Measurements from ENCODE around the gene MTHFD1L.

DNA sequence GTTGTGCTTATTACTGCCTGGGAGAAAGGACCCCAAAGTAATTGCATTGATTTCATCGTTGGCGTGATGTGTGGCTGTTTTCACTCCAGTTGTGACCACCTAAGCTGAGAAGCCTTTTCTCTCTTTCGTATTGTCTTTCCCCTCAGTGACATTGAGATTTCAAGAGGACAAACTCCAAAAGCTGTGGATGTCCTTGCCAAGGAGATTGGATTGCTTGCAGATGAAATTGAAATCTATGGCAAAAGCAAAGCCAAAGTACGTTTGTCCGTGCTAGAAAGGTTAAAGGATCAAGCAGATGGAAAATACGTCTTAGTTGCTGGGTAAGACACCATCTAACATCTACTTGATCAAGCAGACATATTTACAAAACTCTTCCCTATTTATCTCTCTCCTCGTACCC, 60.5 kb downstream of the MTHFD1L start:
- TF ChIP-seq, protein P1, sequence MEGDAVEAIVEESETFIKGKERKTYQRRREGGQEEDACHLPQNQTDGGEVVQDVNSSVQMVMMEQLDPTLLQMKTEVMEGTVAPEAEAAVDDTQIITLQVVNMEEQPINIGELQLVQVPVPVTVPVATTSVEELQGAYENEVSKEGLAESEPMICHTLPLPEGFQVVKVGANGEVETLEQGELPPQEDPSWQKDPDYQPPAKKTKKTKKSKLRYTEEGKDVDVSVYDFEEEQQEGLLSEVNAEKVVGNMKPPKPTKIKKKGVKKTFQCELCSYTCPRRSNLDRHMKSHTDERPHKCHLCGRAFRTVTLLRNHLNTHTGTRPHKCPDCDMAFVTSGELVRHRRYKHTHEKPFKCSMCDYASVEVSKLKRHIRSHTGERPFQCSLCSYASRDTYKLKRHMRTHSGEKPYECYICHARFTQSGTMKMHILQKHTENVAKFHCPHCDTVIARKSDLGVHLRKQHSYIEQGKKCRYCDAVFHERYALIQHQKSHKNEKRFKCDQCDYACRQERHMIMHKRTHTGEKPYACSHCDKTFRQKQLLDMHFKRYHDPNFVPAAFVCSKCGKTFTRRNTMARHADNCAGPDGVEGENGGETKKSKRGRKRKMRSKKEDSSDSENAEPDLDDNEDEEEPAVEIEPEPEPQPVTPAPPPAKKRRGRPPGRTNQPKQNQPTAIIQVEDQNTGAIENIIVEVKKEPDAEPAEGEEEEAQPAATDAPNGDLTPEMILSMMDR (IDR thresholded peaks at IDR 0.05; ENCODE audit: insufficient read depth, low read length, poor library complexity, severe bottlenecking): no peak
- TF ChIP-seq EZH2phosphoT487 (conservative IDR thresholded peaks at IDR 0.05; ENCODE audit: low read length): no peak

All from SU-DHL-6 (cell line).